Measurements from ENCODE around the gene SLCO4A1. TPM values are rescaled to one million over a fixed set of nuclear protein-coding genes. Genes with fewer than 3 reads are reported as not detected.

Gene SLCO4A1
- total RNA-seq, 1 donor from 2014 or later = 3.6 TPM

DNA sequence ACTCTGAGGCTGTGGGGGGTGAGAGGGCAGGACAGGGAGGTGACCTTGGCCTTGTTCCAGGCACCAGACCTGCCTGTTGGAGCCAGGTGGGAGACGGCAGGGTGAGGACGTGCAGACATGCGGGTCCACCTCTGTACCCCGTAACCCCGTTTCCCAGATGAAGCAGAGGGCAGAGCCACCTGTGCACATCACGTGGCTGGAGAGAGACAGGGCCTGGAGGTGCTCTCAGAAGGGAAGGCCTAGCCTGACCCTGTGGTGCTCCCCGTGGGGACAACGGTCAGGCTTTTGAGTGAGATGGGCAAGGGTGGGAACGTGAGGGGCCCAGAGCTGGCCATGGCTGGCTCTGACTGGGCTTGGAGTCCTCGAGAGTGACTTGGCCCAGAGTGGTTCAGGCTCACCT is 72.9 kb downstream of the SLCO4A1 start:
- H3K27me3 Mint-ChIP-seq = peaks cover 63% of the 10 kb centered on the region

GRCh38 chr20:62716198-62716940 is 74.1 kb downstream of the SLCO4A1 start:
- H3K4me3 Mint-ChIP-seq (ENCODE audit: low read depth) = no peak overlapping the region
- H3K9me3 Mint-ChIP-seq (ENCODE audit: low read depth) = peaks cover 16% of the 10 kb centered on the region
- no peaks in the 10 kb centered on the region for H3K36me3 Mint-ChIP-seq (ENCODE audit: insufficient read depth)
- no peak for TF ChIP-seq CTCF (IDR thresholded peaks at IDR 0.05; ENCODE audit: unreplicated experiment)
- no peaks in the 10 kb centered on the region for H3K4me1 Mint-ChIP-seq (ENCODE audit: low read depth)
- H3K27ac Mint-ChIP-seq = no peak overlapping the region
- DNase-seq (ENCODE audit: low spot score, unreplicated experiment) = no peak
- H3K27me3 Mint-ChIP-seq = peaks cover 55% of the 10 kb centered on the region

More for the DNA sequence above, 72.9 kb downstream of the SLCO4A1 start:
- Mint-ChIP-seq H3K4me3 (ENCODE audit: low read depth) (no peak overlapping the region), H3K4me1 (ENCODE audit: low read depth) (no peaks in the 10 kb centered on the region), H3K27ac (no peak overlapping the region), H3K9me3 (ENCODE audit: low read depth) (peaks cover 10% of the 10 kb centered on the region), H3K36me3 (ENCODE audit: insufficient read depth) (no peaks in the 10 kb centered on the region)
- no peak for TF ChIP-seq CTCF (IDR thresholded peaks at IDR 0.05; ENCODE audit: unreplicated experiment)
- no peak for DNase-seq (ENCODE audit: low spot score, unreplicated experiment)

DNA sequence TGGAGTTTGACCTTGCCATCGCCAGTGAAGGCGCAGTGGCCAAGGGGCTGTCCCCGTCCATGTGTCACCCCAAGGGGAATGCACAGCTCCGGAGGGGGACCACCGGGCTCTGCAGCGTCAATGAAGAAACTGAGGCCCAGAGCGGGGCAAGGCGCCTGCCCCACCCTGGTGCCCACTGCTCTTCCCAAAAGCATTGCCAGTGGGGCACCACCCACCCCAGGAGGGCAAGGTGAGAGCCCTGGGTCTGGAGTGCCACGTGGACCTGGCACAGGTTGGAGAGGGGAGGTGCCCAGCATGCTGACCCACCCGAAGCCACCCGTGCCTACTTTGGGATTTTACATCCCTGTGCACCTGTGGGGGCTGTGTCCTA is 74.6 kb downstream of the SLCO4A1 start:
- peaks cover 22% of the 10 kb centered on the region for H3K9me3 Mint-ChIP-seq (ENCODE audit: low read depth)
- no peaks in the 10 kb centered on the region for H3K4me1 Mint-ChIP-seq (ENCODE audit: low read depth)
- no peak overlapping the region for H3K4me3 Mint-ChIP-seq (ENCODE audit: low read depth)
- no peak for DNase-seq (ENCODE audit: low spot score, unreplicated experiment)
- no peak for TF ChIP-seq CTCF (IDR thresholded peaks at IDR 0.05; ENCODE audit: unreplicated experiment)
- H3K27ac Mint-ChIP-seq = no peak overlapping the region
- H3K36me3 Mint-ChIP-seq (ENCODE audit: insufficient read depth) = no peaks in the 10 kb centered on the region
- H3K27me3 Mint-ChIP-seq = peaks cover 55% of the 10 kb centered on the region

DNA sequence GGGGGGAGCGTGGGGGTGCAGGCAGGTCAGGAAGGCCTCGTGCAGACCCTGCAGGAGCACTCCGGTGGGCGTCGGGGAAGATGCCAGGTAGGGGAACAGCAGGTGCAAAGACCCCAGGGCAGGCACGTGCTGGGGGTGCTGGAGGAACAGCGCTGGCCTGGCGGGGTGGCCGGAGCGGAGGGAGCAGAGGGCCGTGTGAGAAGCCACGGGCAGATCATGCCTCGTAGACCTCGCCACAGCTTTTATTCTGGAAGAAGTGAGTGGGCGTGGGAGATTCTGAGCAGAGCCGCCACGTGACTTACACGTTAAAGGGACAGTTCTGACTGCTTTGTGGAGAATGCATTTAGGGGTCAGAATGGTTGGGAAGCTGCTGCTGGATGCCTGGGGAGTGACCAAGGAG is 75.6 kb downstream of the SLCO4A1 start:
- Mint-ChIP-seq H3K27ac (no peak overlapping the region), H3K36me3 (ENCODE audit: insufficient read depth) (no peaks in the 10 kb centered on the region), H3K4me1 (ENCODE audit: low read depth) (no peaks in the 10 kb centered on the region), H3K9me3 (ENCODE audit: low read depth) (peaks cover 22% of the 10 kb centered on the region), H3K4me3 (ENCODE audit: low read depth) (no peak overlapping the region), H3K27me3 (peaks cover 53% of the 10 kb centered on the region)
- TF ChIP-seq CTCF (IDR thresholded peaks at IDR 0.05; ENCODE audit: unreplicated experiment) = no peak
- no peak for DNase-seq (ENCODE audit: low spot score, unreplicated experiment)

- H3K27ac Mint-ChIP-seq = no peak overlapping the region
- H3K36me3 Mint-ChIP-seq (ENCODE audit: insufficient read depth) = no peaks in the 10 kb centered on the region
- H3K9me3 Mint-ChIP-seq (ENCODE audit: low read depth) = peaks cover 22% of the 10 kb centered on the region
- H3K27me3 Mint-ChIP-seq = peaks cover 50% of the 10 kb centered on the region
- no peaks in the 10 kb centered on the region for H3K4me1 Mint-ChIP-seq (ENCODE audit: low read depth)
- no peak for TF ChIP-seq CTCF (IDR thresholded peaks at IDR 0.05; ENCODE audit: unreplicated experiment)
- DNase-seq (ENCODE audit: low spot score, unreplicated experiment) = no peak
- H3K4me3 Mint-ChIP-seq (ENCODE audit: low read depth) = no peak overlapping the region
Measured at GRCh38 chr20:62718546-62718945, 76.2 kb downstream of the SLCO4A1 start.
